Superior temporal gyrus (tissue), 1 donor: ENCODE data around the gene SCGN.
"Not testable (repeated sequence)": the region's sequence is repeated elsewhere in the genome, so short reads cannot be mapped to it uniquely, and the experiment has no call there.

ENCODE experiments used
- DNase-seq: peaks from one replicate; pipeline ENCODE4 v3.0.0-alpha.2; 2016; ENCODE audit errors: extremely low spot score

The SCGN gene

GRCh38 chr6:25727028-25727427 lies 75.0 kb downstream of the SCGN start:
- DNase-seq: no peak

GRCh38 chr6:25730907-25731306 lies 78.9 kb downstream of the SCGN start:
- DNase-seq: no peak

DNA sequence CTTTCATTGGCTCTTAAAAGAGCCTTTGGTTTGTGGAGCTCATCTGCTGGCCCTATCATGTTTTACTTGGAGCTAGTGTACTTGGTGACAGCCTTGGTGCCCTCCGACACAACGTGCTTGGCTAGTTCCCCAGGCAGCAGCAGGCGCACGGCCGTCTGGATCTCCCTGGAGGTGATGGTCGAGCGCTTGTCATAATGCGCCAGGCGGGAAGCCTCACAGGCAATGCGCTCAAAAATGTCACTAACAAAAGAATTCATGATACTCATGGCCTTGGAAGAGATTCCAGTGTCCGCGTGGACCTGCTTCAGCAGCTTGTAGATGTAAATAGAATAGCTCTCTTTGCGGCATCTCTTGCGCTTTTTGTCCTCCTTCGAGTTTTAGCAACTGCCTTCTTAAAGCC lies 79.7 kb downstream of the SCGN start:
- no peak for DNase-seq

DNA sequence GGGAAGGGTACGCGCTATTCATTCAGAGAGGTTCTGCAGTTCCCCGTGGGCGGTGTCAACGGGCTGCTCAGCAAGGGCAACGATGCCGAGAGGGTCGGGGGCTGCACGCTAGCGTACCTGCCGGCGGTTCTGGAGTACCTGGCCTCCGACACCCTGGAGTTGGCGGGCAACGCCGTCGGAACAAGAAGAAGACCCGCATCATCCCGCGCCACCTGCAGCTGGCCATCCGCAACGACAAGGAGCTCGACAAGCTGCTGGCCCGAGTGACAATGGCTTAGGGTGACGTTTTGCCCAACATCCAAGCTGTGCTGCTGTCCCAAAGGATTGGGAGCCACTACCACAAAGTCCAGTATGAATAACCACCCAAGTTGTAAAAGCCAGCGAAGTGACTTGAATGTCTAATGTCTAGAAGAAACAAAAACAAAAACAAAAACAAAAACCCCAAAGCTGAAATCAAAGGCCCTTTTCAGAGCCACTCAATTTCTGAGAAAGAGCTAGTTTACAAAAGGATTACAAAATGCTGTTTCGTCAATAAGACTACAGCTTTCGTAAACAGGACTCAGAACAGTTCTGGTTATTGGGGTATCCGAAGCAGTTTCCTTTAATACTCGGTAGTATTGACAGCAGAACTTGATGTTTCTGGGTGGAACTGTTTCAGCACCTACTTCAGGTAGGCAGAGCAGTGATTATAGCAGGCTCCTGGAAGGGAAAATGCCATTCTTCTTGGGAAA lies 80.6 kb downstream of the SCGN start:
- no peak for DNase-seq

DNA sequence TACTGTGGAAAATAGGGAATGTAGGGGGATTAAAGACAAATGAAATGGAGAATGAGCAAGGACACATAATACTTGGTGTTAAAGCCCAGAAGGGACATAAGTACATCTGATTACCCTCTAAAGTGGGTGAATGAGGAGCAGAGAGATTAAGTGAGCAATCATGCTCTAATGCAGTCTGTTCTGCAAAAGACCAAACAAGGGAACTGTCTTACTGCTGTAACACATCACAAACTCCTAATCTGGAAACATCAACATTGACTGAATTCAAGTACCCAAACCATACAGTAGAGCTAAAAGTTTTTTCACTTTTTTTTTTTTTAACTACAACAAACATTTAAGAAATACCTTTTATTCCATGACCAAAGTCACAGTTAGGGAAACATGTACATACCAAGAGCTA lies 83.2 kb downstream of the SCGN start:
- no peak for DNase-seq

DNA sequence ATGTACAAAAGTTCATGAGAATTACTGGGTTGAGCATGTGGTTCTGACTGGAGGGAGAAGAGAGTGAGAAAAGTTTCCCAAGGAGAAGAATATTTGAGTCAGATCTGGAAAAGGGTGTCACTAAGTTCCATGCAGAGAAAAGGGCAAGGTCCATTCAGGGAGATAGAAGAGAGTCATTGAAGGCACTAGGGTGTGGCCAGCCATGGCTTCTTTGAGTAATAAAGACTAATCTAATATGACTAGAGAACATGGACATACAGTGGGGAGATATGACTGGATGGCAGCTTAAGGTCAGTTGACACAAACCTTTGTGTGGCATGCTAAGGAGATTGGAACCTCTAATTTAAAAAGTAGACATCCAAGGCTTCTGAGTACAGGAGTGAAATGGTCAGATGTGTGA lies 91.9 kb downstream of the SCGN start:
- no peak for DNase-seq

DNA sequence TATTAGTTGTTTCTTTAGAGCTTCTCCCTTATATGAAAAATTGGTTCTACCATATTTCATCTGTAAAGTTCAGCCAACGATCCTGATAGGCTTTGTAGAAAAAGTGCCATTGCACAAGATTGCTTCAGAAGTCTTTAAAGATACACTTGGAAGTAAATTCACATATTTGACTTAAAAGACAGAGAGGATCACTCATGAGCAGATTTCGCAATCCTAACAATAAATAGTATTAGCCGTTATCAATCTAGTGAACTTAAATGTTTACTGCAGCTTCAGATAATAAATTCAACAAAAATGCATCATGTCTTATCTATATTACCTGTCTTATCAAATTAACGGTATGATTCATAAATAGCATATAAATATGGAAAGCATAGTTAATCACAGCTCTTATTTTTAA lies 93.8 kb downstream of the SCGN start:
- DNase-seq: no peak

- no peak for DNase-seq
Measured at GRCh38 chr6:25746968-25747367, 95.0 kb downstream of the SCGN start.

- no peak for DNase-seq
Measured at GRCh38 chr6:25747477-25747876, 95.5 kb downstream of the SCGN start.

DNA sequence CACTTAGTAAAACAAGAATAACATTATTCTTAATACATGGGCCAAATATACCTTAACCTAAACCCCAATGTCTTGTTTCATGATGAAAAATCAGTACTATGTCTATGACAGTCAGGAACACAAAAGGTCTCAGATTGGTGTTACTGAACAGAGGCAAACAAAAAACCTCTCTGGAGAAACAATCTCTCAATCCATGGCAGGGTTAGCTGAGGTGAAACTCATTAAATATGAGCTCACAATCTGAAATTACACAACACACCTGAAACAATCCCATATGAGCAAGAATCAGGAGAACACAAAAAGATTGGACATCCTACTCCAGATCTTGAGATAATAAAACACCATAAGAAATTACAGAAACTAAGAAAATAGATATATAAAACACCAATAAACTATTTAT lies 96.0 kb downstream of the SCGN start:
- DNase-seq: no peak

DNA sequence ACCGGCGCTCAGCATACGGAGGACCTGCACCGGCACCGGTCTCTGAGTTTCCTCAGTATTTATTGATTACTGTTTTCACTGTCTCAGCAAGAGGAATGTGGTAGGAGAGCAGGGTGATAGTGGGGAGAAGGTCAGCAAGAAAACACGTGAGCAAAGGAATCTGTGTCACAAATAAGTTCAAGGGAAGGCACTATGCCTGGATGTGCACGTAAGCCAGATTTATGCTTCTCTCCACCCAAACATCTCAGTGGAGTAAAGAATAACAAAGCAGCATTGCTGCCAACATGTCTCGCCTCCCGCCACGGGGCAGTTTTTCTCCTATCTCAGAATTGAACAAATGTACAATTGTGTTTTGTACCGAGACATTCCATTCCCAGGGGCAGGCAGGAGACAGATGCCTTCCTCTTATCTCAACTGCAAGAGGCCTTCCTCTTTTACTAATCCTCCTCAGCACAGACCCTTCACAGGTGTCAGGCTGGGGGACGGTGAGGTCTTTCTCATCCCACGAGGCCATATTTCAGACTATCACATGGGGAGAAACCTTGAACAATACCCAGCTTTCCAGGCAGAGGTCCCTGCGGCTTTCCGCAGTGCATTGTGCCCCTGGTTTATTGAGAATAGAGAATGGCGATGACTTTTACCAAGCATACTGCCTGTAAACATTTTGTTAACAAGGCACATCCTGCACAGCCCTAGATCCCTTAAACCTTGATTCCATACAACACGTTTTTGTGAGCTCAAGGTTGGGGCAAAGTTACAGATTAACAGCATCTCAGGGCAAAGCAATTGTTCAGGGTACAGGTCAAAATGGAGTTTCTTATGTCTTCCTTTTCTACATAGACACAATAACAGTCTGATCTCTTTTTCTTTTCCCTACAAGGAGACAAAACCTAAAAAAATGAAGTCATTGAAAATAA lies 96.8 kb downstream of the SCGN start:
- DNase-seq: not testable (repeated sequence)

GRCh38 chr6:25749837-25750236 lies 97.8 kb downstream of the SCGN start:
- no peak for DNase-seq

DNA sequence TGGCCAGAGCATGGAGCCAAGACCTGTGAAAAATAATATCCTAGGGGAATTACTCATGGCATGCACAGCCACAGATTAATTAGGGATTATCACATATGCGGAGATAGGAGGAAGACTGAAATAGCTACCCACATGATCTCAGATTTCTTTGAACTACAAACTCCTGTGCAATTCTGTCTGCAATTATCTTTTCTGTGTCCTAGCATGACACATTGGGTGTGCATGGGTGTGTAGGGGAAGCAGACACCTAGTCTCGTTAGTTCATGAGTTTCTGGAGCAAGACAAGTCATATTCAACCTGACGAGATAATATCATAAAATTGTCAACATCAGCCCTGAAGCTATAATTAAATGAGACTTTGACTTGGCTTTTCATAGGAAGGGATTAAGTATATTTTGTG lies 98.9 kb downstream of the SCGN start:
- DNase-seq: no peak
